ENCODE data around the gene ISOC2.
A peak's percentile ranks its signal among the peaks of the same experiment; 100 is the strongest.

The ISOC2 gene

DNA sequence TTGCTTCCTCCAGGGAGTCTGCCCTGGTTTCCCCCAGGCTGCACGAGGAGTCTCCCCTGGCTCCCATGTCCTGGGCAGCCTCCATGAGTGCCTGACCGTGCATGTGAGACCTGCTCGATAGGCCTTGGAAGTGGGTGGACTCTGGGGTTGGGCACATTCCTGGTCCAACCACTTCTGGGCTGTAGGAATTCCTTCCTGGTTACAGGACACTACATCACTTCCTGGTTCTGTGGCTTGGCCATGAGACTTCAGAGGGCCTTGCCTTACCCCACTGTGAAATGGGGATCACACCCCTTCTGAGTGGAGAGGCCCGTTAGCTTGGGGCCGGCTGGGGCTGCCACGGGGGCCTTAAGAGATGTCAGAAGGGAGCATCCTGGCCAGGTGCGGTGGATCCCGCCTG, 11.0 kb upstream of the ISOC2 start:
- Histone ChIP-seq H3K4me1 (ENCODE audit: insufficient read depth, low read length) (peaks cover 14% of the 10 kb centered on the region), H3K36me3 (ENCODE audit: insufficient read depth, low read length) (no peaks in the 10 kb centered on the region), H3K27me3 (ENCODE audit: control insufficient read depth in 1 of 2, insufficient read depth in 2 of 2, low read length in 2 of 2) (no peaks in the 10 kb centered on the region), H3K4me3 (ENCODE audit: low read depth in 1 of 2, low read length in 2 of 2) (no peak overlapping the region), H3K9ac (ENCODE audit: low read length) (no peak overlapping the region), H3K27ac (ENCODE audit: low read depth, low read length) (no peak overlapping the region), H3K9me3 (ENCODE audit: low read length) (no peaks in the 10 kb centered on the region)

DNA sequence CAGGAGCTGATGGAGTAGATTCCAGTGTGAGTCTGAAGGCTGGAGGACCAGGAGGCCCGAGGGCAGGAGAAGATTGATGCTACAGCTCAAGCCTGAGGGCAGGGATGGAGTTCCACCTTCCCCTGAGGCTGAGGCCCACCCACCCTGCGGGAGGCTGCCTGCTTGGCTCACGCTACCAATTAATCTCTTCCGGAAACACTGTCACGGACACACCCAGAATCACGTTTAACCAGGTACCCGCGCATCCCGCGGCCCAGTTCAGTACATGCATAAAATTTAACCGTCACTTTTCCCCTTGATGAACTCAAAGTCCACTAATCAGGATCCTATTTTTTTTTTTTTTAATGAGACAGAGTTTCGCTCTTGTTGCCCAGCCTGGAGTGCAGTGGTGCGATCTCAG, 9.8 kb upstream of the ISOC2 start:
- H3K4me3 ChIP-seq (ENCODE audit: low read depth in 1 of 2, low read length in 2 of 2): no peak overlapping the region
- H3K27ac ChIP-seq (ENCODE audit: low read depth, low read length): no peak overlapping the region
- no peaks in the 10 kb centered on the region for H3K9me3 ChIP-seq (ENCODE audit: low read length)
- H3K36me3 ChIP-seq (ENCODE audit: insufficient read depth, low read length): no peaks in the 10 kb centered on the region
- H3K9ac ChIP-seq (ENCODE audit: low read length): no peak overlapping the region
- no peaks in the 10 kb centered on the region for H3K27me3 ChIP-seq (ENCODE audit: control insufficient read depth in 1 of 2, insufficient read depth in 2 of 2, low read length in 2 of 2)
- peaks cover 11% of the 10 kb centered on the region for H3K4me1 ChIP-seq (ENCODE audit: insufficient read depth, low read length)

DNA sequence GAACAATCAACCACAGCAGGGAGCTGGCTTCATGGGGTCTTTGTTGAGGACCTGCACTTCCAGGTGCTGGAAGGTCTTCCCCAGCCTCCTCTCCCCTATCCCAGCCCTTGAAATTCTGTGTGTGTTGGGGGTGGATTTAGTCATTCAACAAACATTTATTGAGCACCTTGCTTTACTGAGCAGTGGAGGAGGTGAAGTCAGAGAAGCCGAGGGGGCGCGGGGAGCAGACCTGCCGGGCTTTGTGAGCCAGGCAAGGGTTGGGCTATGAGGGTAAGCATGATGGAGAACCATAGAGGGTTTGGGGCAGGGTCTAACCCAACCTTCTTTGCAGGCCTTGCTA, 6.6 kb upstream of the ISOC2 start:
- Histone ChIP-seq H3K4me1 (ENCODE audit: insufficient read depth, low read length) (peaks cover 5% of the 10 kb centered on the region), H3K9ac (ENCODE audit: low read length) (no peak overlapping the region), H3K9me3 (ENCODE audit: low read length) (no peaks in the 10 kb centered on the region), H3K36me3 (ENCODE audit: insufficient read depth, low read length) (no peaks in the 10 kb centered on the region), H3K27me3 (ENCODE audit: control insufficient read depth in 1 of 2, insufficient read depth in 2 of 2, low read length in 2 of 2) (no peaks in the 10 kb centered on the region), H3K4me3 (ENCODE audit: low read depth in 1 of 2, low read length in 2 of 2) (no peak overlapping the region), H3K27ac (ENCODE audit: low read depth, low read length) (no peak overlapping the region)

DNA sequence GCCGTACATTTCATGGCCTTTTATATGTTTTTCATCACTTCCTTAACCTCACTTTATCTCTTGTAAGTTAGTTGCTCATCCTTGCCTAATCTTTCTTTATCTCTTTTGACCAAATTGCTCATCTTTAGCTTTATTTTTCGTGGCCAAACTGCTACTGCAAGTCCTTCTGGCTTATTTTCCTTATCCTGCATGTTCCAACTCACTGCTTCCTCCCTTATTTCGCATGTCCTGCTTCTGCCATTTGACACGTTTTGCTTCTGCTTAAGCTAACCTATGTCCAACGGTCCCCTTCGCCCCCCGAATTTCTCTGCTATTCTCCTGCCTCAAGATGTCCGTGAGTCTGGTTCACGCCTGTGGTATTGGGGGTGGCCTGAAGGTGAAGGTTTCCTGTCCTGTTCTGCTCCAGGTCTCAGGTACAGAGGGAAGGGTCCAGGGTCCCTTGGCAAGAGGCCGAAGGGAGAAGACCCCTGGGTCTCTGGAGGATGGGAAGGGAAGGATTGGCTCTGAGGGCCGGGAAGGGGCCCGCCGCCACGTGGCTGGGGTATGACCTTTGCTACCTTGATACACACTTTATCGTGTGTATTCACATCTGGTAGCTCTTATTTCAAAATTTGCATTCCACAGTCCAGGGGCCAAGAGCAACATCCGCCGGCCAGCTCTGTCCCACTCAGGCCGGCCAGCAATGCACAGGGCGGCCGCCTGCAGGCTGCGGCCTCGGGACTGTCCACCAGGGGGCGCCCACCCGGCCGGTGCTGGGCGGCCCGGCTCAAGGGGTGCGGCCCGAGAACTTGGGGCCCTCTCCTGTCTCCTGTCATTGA, 6.0 kb upstream of the ISOC2 start:
- no peaks in the 10 kb centered on the region for H3K9me3 ChIP-seq (ENCODE audit: low read length)
- no peaks in the 10 kb centered on the region for H3K27me3 ChIP-seq (ENCODE audit: control insufficient read depth in 1 of 2, insufficient read depth in 2 of 2, low read length in 2 of 2)
- no peaks in the 10 kb centered on the region for H3K36me3 ChIP-seq (ENCODE audit: insufficient read depth, low read length)
- H3K27ac ChIP-seq (ENCODE audit: low read depth, low read length): no peak overlapping the region
- H3K4me3 ChIP-seq (ENCODE audit: low read depth in 1 of 2, low read length in 2 of 2): no peak overlapping the region
- peaks cover 5% of the 10 kb centered on the region for H3K4me1 ChIP-seq (ENCODE audit: insufficient read depth, low read length)
- no peak overlapping the region for H3K9ac ChIP-seq (ENCODE audit: low read length)

DNA sequence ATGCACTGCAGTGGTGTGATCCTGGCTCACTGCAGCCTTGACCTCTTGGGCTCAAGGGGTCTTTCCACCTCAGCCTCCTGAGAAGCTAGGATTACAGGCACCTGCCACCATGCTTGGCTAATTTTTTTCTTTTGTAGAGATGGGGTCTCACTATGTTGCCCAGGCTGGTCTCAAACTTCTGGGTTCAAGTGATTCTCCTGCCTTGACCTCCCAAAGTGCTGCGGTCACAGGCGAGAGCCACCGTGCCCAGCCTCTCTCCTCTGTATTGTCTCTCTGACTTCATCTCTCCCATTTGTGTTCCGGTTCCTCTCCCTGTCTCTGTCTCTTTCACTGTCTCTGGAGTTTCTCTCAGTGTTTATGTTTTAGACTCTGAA, 4.8 kb upstream of the ISOC2 start:
- peaks cover 5% of the 10 kb centered on the region for H3K4me1 ChIP-seq (ENCODE audit: insufficient read depth, low read length)
- H3K4me3 ChIP-seq (ENCODE audit: low read depth in 1 of 2, low read length in 2 of 2): no peak overlapping the region
- no peaks in the 10 kb centered on the region for H3K27me3 ChIP-seq (ENCODE audit: control insufficient read depth in 1 of 2, insufficient read depth in 2 of 2, low read length in 2 of 2)
- H3K27ac ChIP-seq (ENCODE audit: low read depth, low read length): no peak overlapping the region
- no peak overlapping the region for H3K9ac ChIP-seq (ENCODE audit: low read length)
- no peaks in the 10 kb centered on the region for H3K36me3 ChIP-seq (ENCODE audit: insufficient read depth, low read length)
- H3K9me3 ChIP-seq (ENCODE audit: low read length): no peaks in the 10 kb centered on the region

DNA sequence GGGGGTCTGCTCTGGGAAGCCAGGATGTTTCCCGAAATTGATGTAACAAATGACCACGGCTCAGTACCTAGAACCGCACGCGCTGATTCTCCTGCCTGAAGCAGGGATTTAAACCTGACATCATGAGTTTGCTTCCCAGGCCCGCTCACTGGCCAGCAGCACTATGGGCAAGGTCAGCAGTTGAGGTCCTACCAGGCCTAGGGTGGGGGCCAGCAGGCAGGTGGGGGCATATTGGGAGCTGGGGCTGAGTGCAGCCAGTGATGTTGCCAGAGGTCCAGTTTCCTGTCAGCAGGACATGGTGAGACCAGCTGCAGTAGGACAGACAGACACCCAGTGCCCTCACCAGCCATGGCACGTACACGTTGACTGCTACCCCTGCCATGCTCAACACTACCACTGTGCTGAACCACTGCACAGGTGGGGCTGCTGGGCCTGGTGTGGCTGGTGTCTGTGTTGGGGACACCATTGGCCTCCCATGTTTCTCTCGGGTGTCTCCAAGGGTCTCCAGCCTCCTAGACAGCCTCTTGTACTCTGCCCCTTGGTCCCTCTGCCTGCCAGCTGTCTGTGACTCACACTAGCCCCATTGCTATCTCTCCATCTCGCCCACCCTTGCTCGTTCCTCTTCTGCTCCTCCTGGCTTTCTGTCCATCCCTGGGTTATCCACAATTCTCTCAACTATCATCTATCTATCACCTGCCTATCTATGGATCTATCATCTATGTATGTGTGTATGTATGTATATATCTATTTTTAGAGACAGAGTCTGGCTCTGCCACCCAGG, 4.2 kb upstream of the ISOC2 start:
- Histone ChIP-seq H3K4me3 (ENCODE audit: low read depth in 1 of 2, low read length in 2 of 2) (no peak overlapping the region), H3K36me3 (ENCODE audit: insufficient read depth, low read length) (no peaks in the 10 kb centered on the region)

DNA sequence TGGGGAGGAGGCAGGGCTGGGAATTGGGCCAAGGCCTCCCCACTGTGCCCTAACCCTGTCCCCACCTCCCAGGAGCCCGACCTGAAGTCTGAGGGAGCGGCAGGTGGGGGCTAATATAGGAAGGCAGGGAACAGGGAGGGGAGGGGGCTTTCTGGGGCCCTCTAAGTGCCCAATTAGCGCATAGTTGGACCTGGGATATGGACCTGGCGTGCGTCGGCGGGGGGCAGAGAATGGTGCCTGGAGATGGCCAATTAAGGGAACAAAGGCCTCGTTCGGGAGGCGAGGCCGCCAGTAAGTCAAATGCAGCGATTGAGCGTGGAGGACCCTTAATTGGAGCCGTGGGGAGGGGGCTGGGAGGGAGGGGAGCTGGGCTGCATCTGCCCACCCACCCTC, 3.2 kb upstream of the ISOC2 start, which contains the start of gene C19orf85:
Gene C19orf85, minus strand, starts transcription at position 90 of the 393 bp plus-strand sequence. CDS start 197 bp downstream, outside the sequence.
- H3K36me3 ChIP-seq (ENCODE audit: insufficient read depth, low read length): no peaks in the 10 kb centered on the region

More for the DNA sequence above, 4.2 kb upstream of the ISOC2 start:
- Histone ChIP-seq H3K27ac (ENCODE audit: low read depth, low read length) (no peak overlapping the region), H3K4me1 (ENCODE audit: insufficient read depth, low read length) (peaks cover 5% of the 10 kb centered on the region), H3K9me3 (ENCODE audit: low read length) (no peaks in the 10 kb centered on the region), H3K9ac (ENCODE audit: low read length) (no peak overlapping the region), H3K27me3 (ENCODE audit: control insufficient read depth in 1 of 2, insufficient read depth in 2 of 2, low read length in 2 of 2) (no peaks in the 10 kb centered on the region)

DNA sequence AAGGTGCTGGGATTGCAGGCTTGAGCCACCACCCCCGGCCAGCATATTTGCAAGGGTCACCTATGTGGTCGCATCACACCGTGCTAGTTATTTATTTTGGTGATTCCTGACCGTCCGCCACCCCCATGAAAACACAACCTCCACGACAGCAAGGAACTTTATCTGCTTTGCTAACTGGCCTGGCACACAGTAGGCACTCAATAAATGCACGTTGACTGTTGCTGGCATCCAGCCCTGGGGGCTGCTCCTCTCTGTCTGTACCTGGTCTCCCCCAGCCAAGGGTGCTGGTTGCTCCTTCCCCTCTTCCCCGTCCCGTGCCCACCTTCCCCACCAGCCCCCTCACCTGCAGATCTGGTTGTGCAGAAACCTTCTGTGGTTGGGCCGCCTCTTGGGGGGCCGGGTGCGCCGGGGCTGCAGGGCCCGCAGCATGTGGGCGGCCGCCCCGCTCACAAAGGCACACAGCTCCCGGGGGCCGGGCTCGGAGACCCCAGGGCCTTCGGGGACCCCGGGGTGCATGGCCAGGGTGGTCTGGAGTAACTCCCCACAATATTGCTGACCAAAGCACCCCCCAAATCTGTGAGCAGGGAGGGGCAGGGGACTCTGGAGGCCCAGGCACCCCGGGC, 2.7 kb upstream of the ISOC2 start:
- no peak overlapping the region for H3K4me3 ChIP-seq (ENCODE audit: low read depth in 1 of 2, low read length in 2 of 2)
- no peaks in the 10 kb centered on the region for H3K27me3 ChIP-seq (ENCODE audit: control insufficient read depth in 1 of 2, insufficient read depth in 2 of 2, low read length in 2 of 2)
- H3K9me3 ChIP-seq (ENCODE audit: low read length): no peaks in the 10 kb centered on the region
- no peak overlapping the region for H3K27ac ChIP-seq (ENCODE audit: low read depth, low read length)
- no peak overlapping the region for H3K9ac ChIP-seq (ENCODE audit: low read length)
- H3K4me1 ChIP-seq (ENCODE audit: insufficient read depth, low read length): peaks cover 17% of the 10 kb centered on the region
- no peaks in the 10 kb centered on the region for H3K36me3 ChIP-seq (ENCODE audit: insufficient read depth, low read length)

More for the DNA sequence above, 3.2 kb upstream of the ISOC2 start, which contains the start of gene C19orf85:
- peaks cover 13% of the 10 kb centered on the region for H3K4me1 ChIP-seq (ENCODE audit: insufficient read depth, low read length)
- H3K27me3 ChIP-seq (ENCODE audit: control insufficient read depth in 1 of 2, insufficient read depth in 2 of 2, low read length in 2 of 2): no peaks in the 10 kb centered on the region
- H3K27ac ChIP-seq (ENCODE audit: low read depth, low read length): no peak within 1 kb of the TSS
- no peaks in the 10 kb centered on the region for H3K9me3 ChIP-seq (ENCODE audit: low read length)
- no peak within 1 kb of the TSS for H3K4me3 ChIP-seq (ENCODE audit: low read depth in 1 of 2, low read length in 2 of 2)
- no peak within 1 kb of the TSS for H3K9ac ChIP-seq (ENCODE audit: low read length)

DNA sequence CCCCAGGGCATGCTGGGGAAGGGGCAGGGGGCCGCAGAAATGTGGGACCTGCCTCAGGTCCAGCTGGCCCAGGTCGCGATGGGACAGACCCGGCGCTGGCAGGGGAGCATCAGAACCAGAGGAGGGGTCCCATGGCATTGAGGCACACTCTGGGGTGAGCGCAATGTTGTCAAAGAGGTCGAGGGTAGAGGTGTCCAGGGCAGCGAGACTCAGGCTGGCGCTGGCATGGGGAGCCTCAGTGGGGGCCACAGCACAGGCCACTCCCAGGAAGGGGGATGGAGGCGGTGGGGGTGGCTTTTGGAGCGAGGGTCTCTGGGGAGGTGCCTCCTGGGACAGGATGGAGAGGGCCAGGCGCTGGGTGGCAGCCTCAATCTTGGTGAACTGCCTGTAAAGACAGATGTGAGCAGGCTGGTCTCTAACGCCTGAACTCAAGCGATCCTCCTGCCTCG, 2.2 kb upstream of the ISOC2 start:
- H3K9ac ChIP-seq (ENCODE audit: low read length): no peak overlapping the region
- H3K4me1 ChIP-seq (ENCODE audit: insufficient read depth, low read length): peaks cover 17% of the 10 kb centered on the region
- no peak overlapping the region for H3K27ac ChIP-seq (ENCODE audit: low read depth, low read length)
- H3K4me3 ChIP-seq (ENCODE audit: low read depth in 1 of 2, low read length in 2 of 2): no peak overlapping the region
- no peaks in the 10 kb centered on the region for H3K9me3 ChIP-seq (ENCODE audit: low read length)
- no peaks in the 10 kb centered on the region for H3K27me3 ChIP-seq (ENCODE audit: control insufficient read depth in 1 of 2, insufficient read depth in 2 of 2, low read length in 2 of 2)
- no peaks in the 10 kb centered on the region for H3K36me3 ChIP-seq (ENCODE audit: insufficient read depth, low read length)

DNA sequence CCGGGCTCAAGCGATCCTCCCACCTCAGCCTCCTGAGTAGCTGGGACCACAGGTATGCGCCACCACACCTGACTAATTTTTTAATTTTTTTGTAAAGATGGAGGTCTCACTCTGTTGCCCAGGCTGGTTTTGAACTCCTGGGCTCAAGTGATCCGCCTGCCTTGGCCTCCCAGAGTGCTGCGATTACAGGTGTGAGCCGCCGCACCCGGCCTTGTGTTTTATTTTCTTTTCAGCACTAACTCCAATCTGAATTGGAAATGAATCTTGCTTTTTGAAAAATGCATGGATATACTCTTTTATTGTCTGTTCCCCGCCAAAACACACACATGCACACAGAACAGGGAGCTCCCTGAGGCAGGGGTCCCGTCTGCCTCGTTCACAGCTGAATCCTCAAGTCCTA, 1.3 kb upstream of the ISOC2 start:
- H3K9me3 ChIP-seq (ENCODE audit: low read length): no peaks in the 10 kb centered on the region
- no peaks in the 10 kb centered on the region for H3K36me3 ChIP-seq (ENCODE audit: insufficient read depth, low read length)
- H3K4me1 ChIP-seq (ENCODE audit: insufficient read depth, low read length): peaks cover 12% of the 10 kb centered on the region
- no peaks in the 10 kb centered on the region for H3K27me3 ChIP-seq (ENCODE audit: control insufficient read depth in 1 of 2, insufficient read depth in 2 of 2, low read length in 2 of 2)
- no peak overlapping the region for H3K9ac ChIP-seq (ENCODE audit: low read length)
- no peak overlapping the region for H3K4me3 ChIP-seq (ENCODE audit: low read depth in 1 of 2, low read length in 2 of 2)
- H3K27ac ChIP-seq (ENCODE audit: low read depth, low read length): no peak overlapping the region

DNA sequence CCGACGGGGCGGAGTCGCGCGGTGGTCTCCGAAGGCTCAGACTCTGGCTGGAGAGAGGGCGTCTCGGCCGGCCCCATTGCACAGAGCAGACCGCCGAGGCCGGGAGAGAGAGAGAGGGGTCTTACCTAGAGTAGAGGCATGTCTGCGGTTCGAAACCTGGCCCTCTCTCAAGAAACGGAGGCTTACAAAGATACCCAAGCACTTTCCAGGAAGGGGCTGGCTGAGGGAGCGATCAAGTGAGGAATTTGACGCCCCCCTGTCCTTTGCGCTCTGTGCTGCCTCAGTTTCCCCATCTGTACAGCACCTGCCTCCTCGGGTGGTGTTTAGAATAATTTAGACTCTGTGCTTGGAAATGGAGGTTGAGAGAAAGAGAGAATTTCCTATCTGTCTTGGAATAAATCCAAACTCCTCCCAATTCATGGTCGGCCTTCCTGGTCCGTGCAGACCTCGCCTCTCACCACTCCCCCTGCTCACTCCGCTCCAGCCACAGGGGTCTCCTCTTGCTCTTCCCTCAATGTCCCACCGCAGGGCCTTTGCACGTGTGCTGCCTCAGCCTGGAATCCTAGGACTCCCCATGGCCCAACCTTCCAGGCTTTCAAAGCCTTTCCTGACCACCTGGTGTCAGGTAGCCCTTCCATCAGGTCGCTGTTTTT, 658 bp upstream of the ISOC2 start:
- peak overlapping the region; percentile 79 for H3K27ac ChIP-seq (ENCODE audit: low read depth, low read length)
- H3K9me3 ChIP-seq (ENCODE audit: low read length): no peaks in the 10 kb centered on the region
- H3K36me3 ChIP-seq (ENCODE audit: insufficient read depth, low read length): no peaks in the 10 kb centered on the region
- H3K9ac ChIP-seq (ENCODE audit: low read length): peak overlapping the region; percentile 54
- H3K27me3 ChIP-seq (ENCODE audit: control insufficient read depth in 1 of 2, insufficient read depth in 2 of 2, low read length in 2 of 2): no peaks in the 10 kb centered on the region
- peaks cover 12% of the 10 kb centered on the region for H3K4me1 ChIP-seq (ENCODE audit: insufficient read depth, low read length)
- peak overlapping the region; percentile 31 to 73 for H3K4me3 ChIP-seq (ENCODE audit: low read depth in 1 of 2, low read length in 2 of 2)
